HG03066 (cell line): ENCODE measurements around the gene GALNT7.
"Not testable (repeated sequence)": the region's sequence is repeated elsewhere in the genome, so short reads cannot be mapped to it uniquely, and the experiment has no call there.

Experiments
- ATAC-seq: cut with Tn5 transposase; IDR thresholded peaks from one replicate; pipeline ENCODE4 v1.9.1; 2021; ENCODE audit warnings: low read depth; ENCODE audit not compliant: unreplicated experiment

The GALNT7 gene

GRCh38 chr4:173191623-173192041 is 23.0 kb downstream of the GALNT7 start:
- ATAC-seq = no peak

DNA sequence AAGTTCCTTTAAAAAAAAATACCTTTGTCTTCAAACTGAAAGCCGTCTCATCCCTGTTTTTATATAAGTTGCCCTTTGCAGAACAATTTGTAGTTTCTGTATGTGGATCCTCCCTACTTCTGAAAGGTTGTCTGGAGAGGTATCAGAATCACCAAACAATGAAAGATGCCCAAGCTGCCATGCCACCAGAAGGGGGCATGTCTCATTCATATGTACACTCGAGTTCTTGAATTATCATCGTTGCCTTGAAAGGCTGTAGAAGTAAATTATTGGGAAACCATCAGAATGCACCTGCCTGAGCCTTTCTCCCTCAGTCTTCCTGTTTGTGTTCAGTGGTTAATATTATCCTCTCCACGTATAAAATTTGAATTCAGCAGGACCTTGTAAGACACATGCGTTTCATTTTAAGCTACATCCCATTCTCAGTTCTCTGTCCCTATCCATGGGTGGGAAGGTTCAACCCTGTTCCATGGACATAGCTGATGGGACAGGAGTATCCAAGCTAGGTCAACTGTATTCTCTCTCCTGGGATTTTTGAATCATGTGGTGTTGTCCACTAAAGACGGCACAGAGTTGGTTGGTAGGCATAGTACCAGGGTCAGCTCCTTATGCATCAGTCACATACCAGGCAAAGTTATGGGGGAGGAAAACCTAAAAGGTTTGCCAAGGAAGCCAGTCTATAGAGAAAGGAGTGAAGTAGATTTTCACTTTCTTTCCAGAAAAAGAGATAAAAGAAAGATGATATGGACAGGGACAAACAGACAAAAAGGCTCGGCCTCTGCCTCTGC is 24.0 kb downstream of the GALNT7 start:
- no peak for ATAC-seq

DNA sequence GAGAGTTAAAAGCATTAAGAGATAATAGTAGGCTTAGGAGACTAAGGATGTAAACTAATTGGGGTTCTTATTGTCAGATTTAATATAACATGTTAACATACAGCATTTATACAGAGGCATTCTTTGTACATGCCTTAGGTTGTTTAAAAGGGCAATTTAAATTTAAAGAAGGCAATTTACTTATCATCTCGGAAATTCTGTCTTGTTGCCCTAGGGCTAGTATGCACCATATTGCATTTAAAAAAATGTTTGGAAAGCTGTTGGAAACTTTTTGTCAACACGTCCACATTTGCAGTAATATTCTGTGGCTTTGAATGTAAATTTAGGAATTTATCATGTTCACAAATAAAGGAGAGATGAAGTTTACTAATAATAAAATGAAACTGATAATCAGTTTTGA is 25.5 kb downstream of the GALNT7 start:
- no peak for ATAC-seq

DNA sequence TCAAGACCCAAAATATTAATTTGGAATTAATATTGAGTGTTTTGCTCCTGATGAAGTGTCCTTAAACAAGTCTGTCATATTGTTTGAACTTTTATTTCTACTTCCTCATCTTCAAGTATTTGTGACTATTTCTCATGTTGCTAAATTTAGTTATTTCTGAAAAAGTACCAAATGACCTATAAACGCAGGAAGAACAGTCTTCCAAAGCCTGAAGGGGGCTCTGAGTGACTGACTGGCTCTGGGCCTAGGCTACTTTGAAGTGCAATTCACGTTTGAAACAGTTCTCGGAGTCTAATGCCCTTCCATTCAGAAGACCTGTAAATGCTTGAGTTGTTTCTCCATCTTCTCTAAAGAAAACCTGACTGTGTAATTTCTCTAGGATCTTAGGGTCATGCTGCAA is 26.5 kb downstream of the GALNT7 start:
- ATAC-seq = no peak

- no peak for ATAC-seq
These were observed 30.9 kb downstream of the GALNT7 start for GRCh38 chr4:173199553-173199952.

- ATAC-seq = no peak
These were observed 31.7 kb downstream of the GALNT7 start for GRCh38 chr4:173200103-173200884.

- no peak for ATAC-seq
These were observed 33.8 kb downstream of the GALNT7 start for GRCh38 chr4:173202395-173202794.

- ATAC-seq = no peak
These were observed 37.0 kb downstream of the GALNT7 start for GRCh38 chr4:173205656-173206055.

GRCh38 chr4:173208420-173208819 is 39.8 kb downstream of the GALNT7 start:
- ATAC-seq = no peak

DNA sequence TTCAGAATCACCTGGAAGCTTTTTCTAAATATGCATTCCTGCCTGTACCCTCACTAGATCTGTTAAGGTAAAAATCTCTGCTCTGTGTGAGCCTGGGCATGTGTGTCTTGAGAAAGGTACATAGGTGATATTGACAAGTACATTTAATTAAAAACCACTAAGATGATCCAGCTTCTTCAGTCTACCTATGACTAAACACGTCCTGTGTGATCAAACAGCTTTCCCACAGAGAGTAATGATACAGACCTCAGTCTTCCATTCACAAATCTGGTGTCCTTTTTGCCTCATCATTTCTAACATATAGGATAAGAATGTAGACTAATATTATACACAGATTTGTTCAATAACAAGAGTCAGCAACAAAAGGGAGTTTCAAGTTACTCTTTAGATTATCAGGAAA is 42.6 kb downstream of the GALNT7 start:
- ATAC-seq = no peak

- no peak for ATAC-seq
These were observed 43.2 kb downstream of the GALNT7 start for GRCh38 chr4:173211838-173212237.

GRCh38 chr4:173212379-173212778 is 43.8 kb downstream of the GALNT7 start:
- ATAC-seq = no peak

DNA sequence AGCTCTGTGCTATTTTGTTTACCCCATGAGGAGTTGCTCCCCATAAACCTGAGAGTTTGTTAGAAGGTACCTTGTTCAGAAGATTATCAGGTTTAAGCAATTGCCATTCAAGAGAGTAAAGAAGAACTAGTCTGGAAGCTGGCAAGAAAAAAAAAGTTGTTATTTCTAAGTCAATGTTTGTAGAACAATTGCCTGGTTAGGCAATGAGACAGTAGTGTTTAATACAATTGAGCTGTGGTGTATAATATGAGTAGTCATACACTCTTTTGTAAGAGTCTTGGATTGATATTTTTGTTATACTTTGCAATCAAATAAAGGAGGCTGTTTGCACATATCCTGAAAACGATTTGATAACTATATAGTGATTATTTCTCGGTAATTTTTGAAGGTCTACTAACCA is 44.7 kb downstream of the GALNT7 start:
- no peak for ATAC-seq

DNA sequence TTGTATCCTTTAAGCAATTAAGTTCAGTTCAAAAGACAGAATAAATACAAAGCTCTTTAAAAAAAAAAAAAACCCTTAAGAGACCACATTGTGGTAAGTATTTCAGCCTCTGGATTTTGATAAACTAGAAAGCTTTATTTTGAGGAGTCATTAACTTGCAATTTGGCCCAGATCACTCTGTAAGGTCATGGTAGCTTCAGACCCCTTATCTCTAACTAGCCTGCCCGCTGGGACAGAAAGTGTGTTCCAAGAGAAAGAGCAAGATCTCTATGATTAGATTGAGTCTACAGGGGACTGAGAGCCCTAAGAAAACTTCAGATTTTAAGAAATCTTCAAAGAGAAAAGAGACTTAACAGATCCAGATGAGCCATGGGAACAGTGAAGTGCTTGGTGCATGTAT is 45.6 kb downstream of the GALNT7 start:
- ATAC-seq = no peak

GRCh38 chr4:173214661-173215060 is 46.0 kb downstream of the GALNT7 start:
- ATAC-seq = no peak

DNA sequence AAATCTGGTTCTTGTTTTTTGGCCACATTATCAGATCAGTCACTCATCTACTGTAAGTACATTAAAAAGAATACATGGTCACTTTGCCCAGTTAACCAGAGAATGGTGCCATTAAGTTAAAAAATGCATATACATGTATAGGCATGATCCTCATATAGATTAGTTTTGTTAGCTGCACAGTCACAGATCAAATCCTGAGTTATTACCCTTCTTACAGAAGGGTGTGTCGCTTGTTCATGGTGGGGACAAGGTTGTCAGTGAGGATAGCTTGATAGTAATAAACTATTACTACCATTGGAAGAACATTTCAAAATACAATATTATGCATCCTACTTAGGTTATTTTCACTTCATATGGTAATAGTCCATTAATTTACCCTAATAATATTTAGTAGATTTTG is 48.5 kb downstream of the GALNT7 start:
- ATAC-seq = no peak

- ATAC-seq = no peak
These were observed 49.1 kb downstream of the GALNT7 start for GRCh38 chr4:173217727-173218126.

GRCh38 chr4:173218411-173219125 is 50.0 kb downstream of the GALNT7 start:
- ATAC-seq = no peak

DNA sequence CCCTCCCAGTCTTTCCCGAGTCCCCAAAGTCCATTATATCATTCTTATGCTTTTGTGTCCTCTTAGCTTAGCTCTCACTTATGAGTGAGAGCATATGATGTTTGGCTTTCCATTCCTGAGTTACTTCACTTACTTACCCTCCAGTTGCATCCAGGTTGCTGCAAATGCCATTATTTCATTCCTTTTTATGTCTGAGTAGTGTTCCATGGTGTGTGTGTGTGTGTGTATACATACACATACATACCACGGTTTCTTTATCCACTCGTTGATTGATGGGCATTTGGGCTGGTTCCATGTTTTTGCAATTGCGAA is 50.5 kb downstream of the GALNT7 start:
- ATAC-seq = not testable (repeated sequence)

DNA sequence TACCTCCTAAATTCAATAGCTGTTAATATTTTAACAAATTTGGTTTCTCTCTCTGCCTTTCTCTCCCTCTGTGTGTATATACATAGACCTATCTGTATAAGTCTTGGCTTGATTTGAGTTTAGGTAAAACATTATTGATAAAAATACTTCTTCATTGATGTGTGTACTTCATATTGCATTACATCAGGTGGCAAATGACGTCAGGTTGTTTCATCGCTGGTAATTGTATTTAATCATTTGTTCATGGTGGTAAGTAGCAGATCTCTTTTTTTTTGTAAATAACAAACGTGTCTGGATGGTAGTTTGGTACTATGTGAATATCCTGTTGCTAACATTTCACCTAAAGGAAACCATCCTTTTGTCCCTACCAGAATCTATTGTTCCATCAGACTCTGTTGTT is 55.1 kb downstream of the GALNT7 start:
- ATAC-seq = no peak

DNA sequence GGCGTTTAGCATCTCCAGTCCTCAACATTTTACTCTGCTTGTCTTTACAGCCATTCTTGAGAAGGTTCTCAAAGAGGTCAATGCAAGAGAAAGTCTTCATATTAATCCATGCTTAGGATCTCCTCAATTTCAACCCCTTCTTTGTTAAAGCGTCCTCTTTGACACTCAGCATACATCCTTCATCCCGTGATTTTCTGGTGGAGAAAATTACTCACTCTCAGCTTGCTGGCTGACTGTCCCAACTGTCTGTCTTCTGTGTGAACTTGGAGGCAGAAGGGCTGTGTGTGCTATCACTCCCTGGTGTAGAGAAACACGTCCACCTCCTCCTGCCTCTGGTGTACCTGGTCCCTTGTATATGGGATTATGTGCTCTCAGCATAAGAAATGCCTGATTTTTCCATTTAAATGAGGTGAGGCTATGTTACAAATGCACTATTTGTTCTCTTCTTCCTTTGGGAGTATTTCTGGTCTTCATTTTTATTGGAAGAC is 57.8 kb downstream of the GALNT7 start:
- ATAC-seq = no peak
